ENCODE data around the gene CYLC1. TPM values are rescaled to one million over a fixed set of nuclear protein-coding genes. Genes with fewer than 3 reads are reported as not detected.

CYLC1 gene
- total RNA-seq, 4 donors from 2014 or later: not detected

GRCh38 chrX:83906921-83907320, 46.0 kb downstream of the CYLC1 start:
- TF ChIP-seq CTCF (IDR thresholded peaks at IDR 0.05; ENCODE audit: low read depth): no peak

DNA sequence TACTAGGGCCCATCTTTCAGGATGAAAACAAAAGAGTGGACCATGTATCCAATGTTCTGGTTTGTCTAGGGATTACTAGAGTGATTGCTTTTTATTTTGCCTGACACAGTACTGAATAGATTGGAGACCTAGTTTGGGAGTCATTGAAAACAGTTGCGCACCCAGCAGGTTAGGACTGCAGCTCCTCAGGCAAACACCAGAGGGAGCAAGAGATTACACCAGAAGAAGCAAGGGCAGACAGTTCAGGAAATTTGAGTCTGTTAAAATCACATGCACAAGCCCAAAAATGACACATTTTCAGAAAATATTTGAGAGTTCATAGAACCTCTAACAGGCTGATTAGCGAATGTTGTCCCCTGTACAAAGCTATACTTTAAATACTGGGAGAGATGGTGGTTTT, 55.6 kb downstream of the CYLC1 start:
- no peak for TF ChIP-seq CTCF (IDR thresholded peaks at IDR 0.05; ENCODE audit: low read depth)

DNA sequence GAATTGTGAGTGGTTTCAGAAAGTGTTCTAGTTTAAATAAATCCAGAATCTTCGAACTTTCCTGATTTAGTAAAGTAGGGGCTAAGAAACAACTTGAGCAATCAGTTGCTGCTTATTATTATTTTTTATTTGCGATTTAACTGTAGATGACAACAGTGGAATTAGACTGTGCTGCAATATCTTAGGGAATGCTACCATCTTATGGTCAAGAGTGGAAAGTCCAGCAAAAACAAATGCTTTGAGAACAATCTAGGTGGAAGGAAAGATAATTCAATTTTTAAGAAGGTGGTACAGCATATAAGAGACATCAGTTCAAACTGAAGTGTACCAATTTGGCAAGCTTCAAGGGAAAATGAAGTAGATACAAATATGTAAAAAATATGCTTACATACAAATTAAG, 73.3 kb downstream of the CYLC1 start:
- TF ChIP-seq CTCF (IDR thresholded peaks at IDR 0.05; ENCODE audit: low read depth): no peak

Data from subcutaneous adipose tissue (tissue), 4 donors.